GM18505 (cell line): ENCODE measurements around the gene CCDC148.

Experiments
- ATAC-seq: cut with Tn5 transposase; IDR thresholded peaks from one replicate; pipeline ENCODE4 v1.9.1; 2021; ENCODE audit not compliant: unreplicated experiment
- POLR2A ChIP-seq: IDR thresholded peaks from 4 replicates; pipeline ENCODE4 v1.6.1; 2011; ENCODE audit warnings: borderline replicate concordance; ENCODE audit not compliant: insufficient read depth, insufficient read length; ENCODE audit errors: extremely low read depth

The CCDC148 gene

DNA sequence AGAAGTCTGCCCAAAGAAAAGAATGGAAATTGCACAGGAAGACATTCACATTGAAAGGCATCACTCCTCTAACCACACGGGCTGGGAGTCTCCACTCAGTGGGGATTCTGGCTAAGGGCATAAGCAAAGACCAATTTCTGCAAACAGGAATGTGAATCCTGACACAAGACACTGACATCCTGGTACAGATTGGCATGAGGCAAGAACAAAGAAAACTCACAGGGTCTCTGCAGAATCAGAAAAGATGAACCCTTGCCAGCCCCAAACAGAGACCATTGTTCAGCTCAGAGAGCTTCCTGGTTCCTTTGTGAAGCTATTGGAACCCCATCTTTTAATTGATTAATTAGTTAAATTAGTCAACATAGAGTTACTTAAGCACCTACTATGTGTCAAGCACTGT lies 272.6 kb downstream of the CCDC148 start:
- ATAC-seq: no peak
- TF ChIP-seq POLR2A: no peak

DNA sequence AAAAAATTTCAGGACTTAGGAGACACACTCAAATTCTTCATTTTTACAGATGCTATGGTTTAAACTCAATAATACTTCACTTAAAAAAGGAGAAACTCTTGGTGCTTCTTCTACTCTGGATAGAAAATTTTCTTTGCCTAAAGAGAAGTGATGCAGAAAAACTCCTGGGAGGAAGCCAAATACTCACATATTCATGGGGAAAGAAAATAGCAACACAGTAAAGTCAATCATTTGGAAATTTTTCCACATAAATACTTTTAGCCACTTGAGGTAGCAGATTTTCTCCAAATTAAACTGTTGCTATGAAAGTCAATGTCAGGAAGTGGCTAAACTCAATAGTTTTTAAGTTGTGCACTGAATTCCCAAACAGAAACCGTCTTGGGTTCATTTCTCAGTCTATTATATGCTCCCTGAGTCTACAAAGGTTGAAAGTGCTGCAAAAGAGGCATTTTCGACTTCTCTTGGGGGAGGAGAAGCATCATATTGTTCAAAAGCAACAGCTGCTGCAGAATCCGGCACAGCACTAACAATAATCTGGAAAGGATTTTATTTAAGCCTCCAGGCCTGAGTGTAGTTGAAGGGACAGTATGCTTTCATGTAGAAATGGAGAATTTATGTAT lies 273.8 kb downstream of the CCDC148 start:
- no peak for TF ChIP-seq POLR2A
- ATAC-seq: no peak

DNA sequence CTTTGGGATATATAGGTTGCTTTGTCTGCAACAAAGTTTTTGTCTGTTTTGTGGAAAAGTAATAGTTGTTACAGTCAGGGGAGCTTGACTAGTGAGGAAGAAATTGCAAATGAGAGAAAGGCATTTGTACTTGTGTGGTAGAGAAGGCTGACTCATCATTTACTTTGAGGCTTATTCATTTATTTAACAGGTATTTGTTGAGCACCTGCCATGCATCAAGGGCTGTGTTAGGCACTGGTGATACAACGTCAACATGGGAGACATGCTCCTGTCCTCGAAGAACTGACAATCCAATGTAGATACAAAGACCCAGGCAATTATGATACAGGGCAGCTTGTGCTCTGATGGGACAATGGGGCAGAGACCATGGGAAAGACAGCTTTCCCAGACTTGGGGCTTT lies 275.4 kb downstream of the CCDC148 start:
- no peak for TF ChIP-seq POLR2A

DNA sequence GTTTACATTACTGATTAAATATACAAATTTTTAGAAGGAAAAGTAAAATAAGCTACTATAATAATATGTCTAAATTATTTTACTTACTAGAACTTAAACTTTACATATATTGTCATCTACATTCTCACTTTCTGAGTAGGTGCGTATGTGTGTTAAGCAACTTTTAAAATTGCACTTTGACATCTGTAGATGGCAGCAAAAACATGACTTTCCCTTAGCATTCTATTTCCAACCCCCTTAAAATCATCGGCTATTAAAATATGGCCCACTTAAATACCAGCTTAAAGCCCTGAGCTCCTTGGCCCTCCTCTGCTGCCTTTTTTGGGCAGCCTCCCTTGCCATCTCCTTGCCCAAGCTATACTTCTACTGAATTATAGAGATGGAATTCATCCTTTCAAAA lies 276.9 kb downstream of the CCDC148 start:
- TF ChIP-seq POLR2A: no peak
- no peak for ATAC-seq

More for the DNA sequence above, 275.4 kb downstream of the CCDC148 start:
- no peak for ATAC-seq

DNA sequence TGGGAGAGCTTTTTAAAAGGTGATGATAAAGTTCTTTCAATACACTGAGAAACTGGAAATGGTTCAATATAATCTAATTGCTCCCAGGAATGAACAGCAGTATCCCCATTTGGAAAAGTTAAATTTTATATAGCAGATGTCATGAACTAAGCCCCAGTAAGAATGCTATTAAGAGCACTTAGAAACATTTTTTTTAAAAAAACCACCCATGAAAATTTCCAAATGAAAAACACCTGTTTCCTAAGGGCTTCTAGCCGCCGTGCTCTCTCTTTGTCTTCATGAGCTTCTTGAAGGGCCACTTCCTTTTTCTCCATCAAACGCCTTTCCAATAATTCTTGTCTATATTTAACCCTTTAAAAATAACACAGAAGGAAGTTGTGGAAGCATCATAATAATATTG lies 277.9 kb downstream of the CCDC148 start:
- TF ChIP-seq POLR2A: no peak
- ATAC-seq: no peak

DNA sequence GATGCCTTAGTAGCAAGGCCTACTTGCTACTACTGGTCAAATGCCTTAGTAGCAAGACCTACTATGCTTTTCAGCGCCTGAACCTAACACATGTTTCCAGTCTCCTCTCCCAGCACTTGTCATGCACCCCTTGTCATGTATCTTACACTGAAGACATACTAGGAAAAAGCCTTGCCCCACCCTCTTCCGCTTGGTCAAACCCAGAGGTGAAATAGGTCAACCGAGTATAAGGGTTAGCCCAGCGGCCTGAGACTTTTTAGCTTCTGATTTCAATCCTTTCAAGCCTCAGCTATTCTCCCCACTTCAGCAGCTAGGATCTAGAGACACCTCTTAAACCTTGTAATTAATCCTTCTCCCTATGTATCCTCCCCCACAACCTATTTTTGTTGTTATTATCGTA lies 281.6 kb downstream of the CCDC148 start:
- no peak for TF ChIP-seq POLR2A

DNA sequence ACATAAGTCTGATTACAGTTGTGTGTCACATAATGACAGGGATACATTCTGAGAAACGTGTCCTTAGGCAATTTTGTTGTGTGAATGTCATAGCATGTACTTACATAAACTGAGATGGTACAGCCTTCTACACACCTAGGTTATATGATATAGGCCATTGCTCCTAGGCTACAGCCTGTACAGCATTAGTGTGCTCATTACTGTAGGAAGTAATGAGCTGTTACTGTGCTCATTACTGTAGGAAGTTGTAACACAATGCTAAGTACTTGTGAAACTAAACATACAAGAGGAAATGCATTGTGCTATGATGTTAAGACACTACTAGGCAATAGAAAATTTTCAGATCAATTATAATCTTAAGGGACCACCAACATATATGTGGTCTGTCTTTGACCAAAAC lies 282.1 kb downstream of the CCDC148 start:
- ATAC-seq: no peak
- TF ChIP-seq POLR2A: no peak

More for the DNA sequence above, 281.6 kb downstream of the CCDC148 start:
- no peak for ATAC-seq

DNA sequence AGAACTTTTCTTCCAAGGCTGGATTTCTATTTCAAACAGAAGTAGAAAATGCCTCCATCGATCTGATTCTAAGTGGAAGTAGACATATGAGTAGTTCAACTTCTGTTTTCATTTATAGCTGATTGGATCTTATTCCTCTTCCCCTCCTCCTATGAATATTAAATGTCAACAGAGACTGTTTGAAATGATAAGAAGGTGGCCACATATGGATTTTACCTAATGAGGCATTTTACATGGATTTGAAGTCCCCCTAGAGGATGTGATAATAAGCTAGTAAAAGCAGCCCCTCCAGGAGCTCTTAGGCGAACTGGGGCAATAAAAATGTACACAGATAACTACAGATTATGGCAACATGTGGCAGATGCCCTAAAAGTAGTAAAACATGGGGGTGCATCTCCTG lies 283.8 kb downstream of the CCDC148 start:
- no peak for TF ChIP-seq POLR2A
- ATAC-seq: no peak

DNA sequence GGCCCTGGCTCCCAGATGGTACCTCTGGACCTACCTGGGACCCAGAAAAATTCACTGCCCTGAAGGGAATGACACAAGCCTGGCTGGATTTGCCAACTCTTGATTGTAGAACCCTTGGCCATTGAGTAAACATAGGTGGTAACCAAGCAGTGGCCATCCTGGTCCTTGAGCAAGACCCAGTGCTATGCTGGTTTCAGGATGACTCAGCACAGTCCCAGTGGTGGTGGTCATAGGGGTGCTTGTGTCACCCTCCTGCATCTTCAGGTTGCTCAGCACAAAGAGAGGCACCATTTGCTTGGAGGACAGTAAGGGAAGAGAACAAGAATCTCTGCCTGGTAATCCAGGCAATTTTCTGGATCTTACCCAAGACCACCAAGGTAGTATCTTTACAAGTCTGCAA lies 302.0 kb downstream of the CCDC148 start:
- ATAC-seq: no peak
- TF ChIP-seq POLR2A: no peak

DNA sequence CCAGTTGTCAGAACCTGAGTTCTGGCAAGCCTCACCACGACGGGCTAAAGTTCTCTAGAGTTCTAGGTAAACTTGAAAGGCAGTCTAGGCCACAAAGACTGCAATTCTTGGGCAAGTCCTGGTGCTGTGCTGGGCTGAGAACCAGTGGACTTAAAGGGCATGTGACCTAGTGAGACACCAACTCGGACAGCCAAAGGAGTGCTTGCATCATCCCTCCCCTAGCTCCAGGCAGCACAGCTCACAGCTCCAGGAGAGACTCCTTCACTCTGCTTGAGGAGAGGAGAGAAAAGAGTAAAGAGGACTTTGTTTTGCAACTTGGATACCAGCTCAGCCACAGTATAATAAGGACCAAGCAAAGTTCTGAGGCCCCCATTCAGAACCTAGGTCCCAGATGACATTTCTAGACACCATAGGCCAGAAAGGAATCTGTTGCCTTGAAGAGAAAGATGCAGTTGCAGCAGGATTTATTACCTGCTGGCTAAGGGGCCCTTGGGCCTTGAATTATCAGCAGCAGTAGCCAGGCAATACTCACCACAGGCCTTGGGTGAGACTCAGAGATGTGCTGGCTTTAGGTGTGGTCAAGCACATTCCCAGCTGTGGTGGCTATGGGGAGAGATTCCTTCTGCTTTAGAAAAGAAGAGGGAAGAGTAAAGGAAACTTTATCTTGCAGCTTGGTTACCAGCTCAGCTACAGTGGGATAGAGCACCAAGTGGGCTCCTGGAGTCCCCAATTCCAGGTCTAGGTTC lies 303.1 kb downstream of the CCDC148 start:
- no peak for ATAC-seq
- TF ChIP-seq POLR2A: no peak

DNA sequence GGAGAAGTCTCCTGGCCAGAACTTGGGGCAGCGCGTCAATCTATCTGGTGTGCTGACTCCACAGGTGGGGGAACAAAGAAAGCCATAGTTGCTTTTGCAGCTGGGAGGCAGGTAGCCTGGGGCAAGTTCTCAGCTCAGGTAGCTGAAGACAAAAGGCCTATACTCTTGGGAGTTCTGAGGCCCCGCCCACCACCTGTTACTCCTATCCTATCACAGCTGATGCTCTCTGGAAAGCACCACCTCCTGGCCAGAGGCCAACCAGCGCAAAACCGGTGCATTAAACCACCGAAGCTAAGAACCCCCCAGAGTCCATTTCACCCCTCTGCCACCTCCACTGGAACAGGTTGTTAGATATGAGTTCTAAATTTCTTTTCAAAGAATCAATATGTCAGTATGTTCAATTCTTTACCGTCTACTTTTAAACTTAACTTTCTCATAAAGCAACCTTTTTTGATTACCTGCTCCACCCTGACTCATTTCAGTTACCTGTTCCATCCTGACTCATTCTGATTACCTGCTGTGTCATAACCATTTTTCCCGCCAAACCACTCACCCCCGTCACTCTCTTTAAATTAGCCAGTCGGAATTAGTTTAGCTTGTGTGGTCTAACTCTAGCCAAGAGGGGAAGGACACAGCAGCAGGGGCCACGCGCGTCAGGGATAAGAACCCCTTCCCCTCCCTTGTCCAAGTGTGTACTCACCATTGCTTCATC lies 311.5 kb downstream of the CCDC148 start:
- TF ChIP-seq POLR2A: no peak
- ATAC-seq: no peak

DNA sequence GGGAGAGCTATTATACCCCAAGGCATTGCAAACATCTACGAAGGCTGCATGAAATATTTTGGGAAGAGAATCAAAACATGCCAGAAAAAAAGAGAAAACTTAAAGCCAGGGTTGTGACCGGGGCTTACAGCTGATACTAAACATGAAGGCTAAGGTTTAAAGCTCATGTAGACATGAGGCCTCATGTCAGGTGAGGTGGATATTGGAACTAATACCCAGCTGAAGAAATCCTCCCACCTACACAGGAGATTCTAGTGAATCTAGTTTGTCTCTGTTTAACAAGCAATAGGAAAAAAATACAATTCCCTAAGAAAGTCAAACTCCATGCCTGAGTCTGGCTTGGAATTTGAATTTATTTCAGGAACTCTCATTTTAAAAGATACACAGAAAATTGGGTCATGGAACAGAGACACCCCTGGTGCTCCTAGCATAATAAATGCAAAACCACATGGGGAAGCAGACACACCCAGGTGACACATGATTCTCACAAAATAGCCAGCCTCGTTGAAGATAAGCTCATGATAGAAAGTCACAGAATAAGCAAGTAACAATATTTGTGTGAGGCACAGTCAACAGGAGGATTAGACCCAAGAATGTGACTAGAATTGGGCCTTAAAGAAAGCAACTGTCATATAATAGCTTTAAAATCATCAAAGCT lies 312.7 kb downstream of the CCDC148 start:
- ATAC-seq: no peak

DNA sequence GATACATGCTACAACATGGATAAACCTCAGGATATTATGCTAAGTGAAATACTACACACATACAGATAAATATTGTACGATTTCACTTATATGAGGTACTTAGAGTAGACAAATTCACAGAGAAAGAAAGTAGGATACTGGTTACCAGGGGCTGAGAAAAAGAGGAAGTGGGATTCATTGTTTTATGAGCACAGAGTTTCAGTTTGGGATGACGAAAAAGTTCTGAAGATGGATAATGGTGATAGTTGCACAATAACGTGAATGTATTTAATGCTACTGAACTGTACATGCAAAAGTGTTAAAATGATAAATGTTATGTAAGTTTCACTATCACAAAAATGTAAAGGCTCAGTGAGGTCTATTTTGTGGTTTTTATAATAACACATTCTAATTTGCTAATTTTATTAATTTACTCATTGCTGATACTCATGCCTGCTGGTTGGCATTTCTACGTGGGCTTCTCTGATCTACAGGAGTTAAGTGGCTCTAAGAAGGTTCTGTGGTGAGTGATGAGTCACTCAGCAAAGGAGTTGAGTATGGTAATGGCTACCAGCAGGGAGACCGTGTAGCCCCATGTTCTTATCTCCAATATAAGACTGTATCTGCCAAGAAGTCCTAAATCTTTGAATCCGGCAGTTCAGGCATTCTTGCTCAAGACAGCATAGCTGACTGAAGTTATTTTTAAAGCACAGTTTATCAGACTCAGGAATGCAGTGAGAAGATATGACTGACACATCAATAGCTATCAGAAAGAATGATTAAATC lies 313.8 kb downstream of the CCDC148 start:
- TF ChIP-seq POLR2A: no peak

More for the DNA sequence above, 312.7 kb downstream of the CCDC148 start:
- no peak for TF ChIP-seq POLR2A

More for the DNA sequence above, 313.8 kb downstream of the CCDC148 start:
- no peak for ATAC-seq
